Suprapubic skin (tissue), 4 donors: ENCODE data around the gene HEATR3.

Experiments used
- CTCF ChIP-seq, 2 donors: fragments of 200-600 bp in 1 of 2; fragments of 450-650 bp in 1 of 2; sonication (generic) in 1 of 2; IDR thresholded peaks; one replicate each; pipeline ENCODE4 v1.5.1; 2016 to 2019; ENCODE audit warnings: antibody characterized with exemption in 2 of 2, mild to moderate bottlenecking in 1 of 2, moderate library complexity in 1 of 2
- POLR2A ChIP-seq, 2 donors: fragments of 450-650 bp; IDR thresholded peaks; one replicate each; pipeline ENCODE4 v1.6.1; 2017; ENCODE audit warnings: antibody characterized with exemption in 2 of 2, mild to moderate bottlenecking in 2 of 2, moderate library complexity in 2 of 2
- POLR2AphosphoS5 ChIP-seq, 3 donors: sonication (generic); formaldehyde crosslinking; IDR thresholded peaks; one replicate each; pipeline ENCODE4 v1.6.1; 2017; ENCODE audit warnings: antibody characterized with exemption in 3 of 3

GRCh38 chr16:50017553-50017952 is 48.2 kb upstream of the HEATR3 start:
- TF ChIP-seq POLR2A (IDR thresholded peaks at IDR 0.05) (no peak), CTCF (IDR thresholded peaks at IDR 0.05) (no peak), POLR2AphosphoS5 (IDR thresholded peaks at IDR 0.05) (no peak)
